HepG2 (cell line): ENCODE results near the gene VTN. TPM values are rescaled to one million over a fixed set of nuclear protein-coding genes. Genes with fewer than 3 reads are reported as not detected.

Source experiments
- ATAC-seq: fragments of 200-7000 bp; cut with Tn5 transposase; 3 replicates; pipeline ENCODE4 v1.9.1; 2020; ENCODE audit warnings: mild to moderate bottlenecking, moderate library complexity
- BruUV-seq: library from RNA; stranded (reverse); fragments of 400-500 nt; replicated peaks from 2 replicates; lab custom pipeline; 2021; lab: Mats Ljungman, UMichigan
- CTCF ChIA-PET: fragments of 300-600 bp; formaldehyde crosslinking; extraction: SDS; loops from one replicate; lab custom pipeline; 2021; ENCODE audit warnings: low total read pairs, inconsistent platforms, low intra/inter-chr PET ratio; lab: Yijun Ruan, JAX
- POLR2A ChIA-PET: fragments of 350-600 bp; sonication (Branson Sonifier 250); formaldehyde crosslinking; loops from one replicate; lab custom pipeline; 2020; ENCODE audit warnings: antibody characterized with exemption, inconsistent platforms; lab: Yijun Ruan, JAX
- DNase-seq: peaks from one replicate; pipeline ENCODE4 v3.0.0-alpha.2; 2015; ENCODE audit warnings: low spot score
- FAIRE-seq: peaks from 3 replicates; lab custom pipeline; 2011; peaks lifted over from hg19 to GRCh38; lab: Jason Lieb, UNC
- H2AFZ ChIP-seq: one replicate; pipeline ENCODE4 v1.6.1; 2011; ENCODE audit warnings: low read length, inconsistent platforms
- H3K27ac ChIP-seq: fragments of 300-600 bp; 3 replicates; pipeline ENCODE4 v1.8.0; 2011; ENCODE audit warnings: mixed run types, mild to moderate bottlenecking, mixed read lengths, low read length, inconsistent platforms; ENCODE audit not compliant: insufficient read depth; ENCODE audit errors: extremely low read length
- H3K27me3 ChIP-seq, 2 experiments: fragments of 200-600 bp in 1 of 2; 2 replicates in 1 of 2; 3 replicates in 1 of 2; pipeline versions ENCODE4 v1.6.0 to v1.8.0; 2011; ENCODE audit warnings: low read length in 2 of 2, mild to moderate bottlenecking in 2 of 2, moderate library complexity in 2 of 2, inconsistent platforms in 1 of 2; ENCODE audit not compliant: insufficient read depth in 2 of 2, control insufficient read depth in 1 of 2
- H3K36me3 ChIP-seq, 2 experiments: fragments of 200-600 bp in 1 of 2; replicated peaks in 1 of 2; 2 replicates in 1 of 2; 3 replicates in 1 of 2; pipeline versions ENCODE4 v1.5.1 to v1.8.0; 2011; ENCODE audit warnings: low read length in 2 of 2, inconsistent platforms in 1 of 2; ENCODE audit not compliant: insufficient read depth in 2 of 2, control insufficient read depth in 1 of 2
- H3K4me1 ChIP-seq: 2 replicates; pipeline ENCODE4 v1.5.1; 2012; ENCODE audit warnings: low read length, inconsistent platforms; ENCODE audit not compliant: insufficient read depth
- H3K4me2 ChIP-seq: 2 replicates; pipeline ENCODE4 v1.6.0; 2011; ENCODE audit warnings: low read depth, low read length, inconsistent platforms
- H3K4me3 ChIP-seq, 3 experiments: fragments of 200-600 bp in 1 of 3; sonication (generic), shearing (Covaris generic) in 1 of 3; replicated peaks in 1 of 3; 2 replicates each; pipeline ENCODE4 v1.5.1; 2011 to 2016; ENCODE audit warnings: low read length in 3 of 3, inconsistent platforms in 2 of 3, low read depth in 2 of 3, mild to moderate bottlenecking in 2 of 3, control low read depth in 1 of 3, mixed read lengths in 1 of 3; ENCODE audit not compliant: insufficient read depth in 1 of 3
- H3K79me2 ChIP-seq: one replicate; pipeline ENCODE4 v1.6.1; 2011; ENCODE audit warnings: low read length, inconsistent platforms; ENCODE audit not compliant: insufficient read depth
- H3K9ac ChIP-seq: 2 replicates; pipeline ENCODE4 v1.6.0; 2011; ENCODE audit warnings: mild to moderate bottlenecking, low read depth, low read length, inconsistent platforms; ENCODE audit not compliant: insufficient read depth
- H3K9me3 ChIP-seq: 2 replicates; pipeline ENCODE4 v1.5.1; 2012; ENCODE audit warnings: mild to moderate bottlenecking, low read length
- H4K20me1 ChIP-seq: 2 replicates; pipeline ENCODE4 v1.6.0; 2011; ENCODE audit warnings: inconsistent platforms, mild to moderate bottlenecking, low read length, moderate library complexity; ENCODE audit not compliant: insufficient read depth
- CBX5 ChIP-seq: sonication (generic); formaldehyde crosslinking; IDR thresholded peaks from 2 replicates; pipeline ENCODE4 v1.4.0; 2020; ENCODE audit warnings: missing genetic modification reagents, borderline replicate concordance
- ELF1 ChIP-seq: sonication (generic); formaldehyde crosslinking; IDR thresholded peaks from 2 replicates; pipeline ENCODE4 v1.4.0; 2020; ENCODE audit warnings: missing genetic modification reagents
- IRF9 ChIP-seq: sonication (generic); formaldehyde crosslinking; IDR thresholded peaks from 2 replicates; pipeline ENCODE4 v1.8.0; 2022; ENCODE audit warnings: missing genetic modification reagents, mild to moderate bottlenecking, borderline replicate concordance
- KDM6A ChIP-seq: IDR thresholded peaks from 2 replicates; pipeline ENCODE4 v1.6.1; 2016; ENCODE audit warnings: low read depth
- MAFF ChIP-seq: IDR thresholded peaks from 2 replicates; pipeline ENCODE4 v1.6.1; 2011; ENCODE audit warnings: low read depth, low read length, improper control_type of control experiment
- MAFK ChIP-seq, 2 experiments: IDR thresholded peaks in 1 of 2; conservative IDR thresholded peaks in 1 of 2; 2 replicates each; pipeline ENCODE4 v1.6.1; 2011; ENCODE audit warnings: improper control_type of control experiment in 2 of 2, low read length in 2 of 2
- PTBP1 ChIP-seq: fragments of 200-400 bp; formaldehyde crosslinking; IDR thresholded peaks from 2 replicates; pipeline ENCODE4 v1.6.1; 2018; ENCODE audit warnings: low read length, low read depth; ENCODE audit not compliant: poor library complexity, severe bottlenecking
- SP5 ChIP-seq: IDR thresholded peaks from 2 replicates; pipeline ENCODE4 v1.6.1; 2016; ENCODE audit warnings: low read depth, borderline replicate concordance
- ZNF496 ChIP-seq: sonication (generic); formaldehyde crosslinking; IDR thresholded peaks from 2 replicates; pipeline ENCODE4 v1.8.1; 2023; ENCODE audit warnings: mild to moderate bottlenecking, moderate library complexity, missing genetic modification reagents; ENCODE audit not compliant: insufficient replicate concordance
- ZNF543 ChIP-seq: sonication (generic); formaldehyde crosslinking; IDR thresholded peaks from 2 replicates; pipeline ENCODE4 v1.4.0; 2020; ENCODE audit warnings: mild to moderate bottlenecking, missing genetic modification reagents
- ZNF546 ChIP-seq: sonication (generic); formaldehyde crosslinking; conservative IDR thresholded peaks from 2 replicates; pipeline ENCODE4 v1.8.1; 2023; ENCODE audit warnings: mild to moderate bottlenecking, missing genetic modification reagents
- ZNF839 ChIP-seq: sonication (generic); formaldehyde crosslinking; IDR thresholded peaks from 2 replicates; pipeline ENCODE4 v1.4.0; 2020; ENCODE audit warnings: missing genetic modification reagents, mild to moderate bottlenecking, borderline replicate concordance
- WGBS: methylation state at CpG from one replicate; pipeline ENCODE4 v1.1.6; 2017; ENCODE audit warnings: low lambda C conversion rate; 5-methylcytosine and 5-hydroxymethylcytosine counted together
- in situ Hi-C: cut with HindIII; loops from 2 replicates; pipeline ENCODE4 v1.10.0; 2017; ENCODE audit warnings: low pct_unique_long_range_greater_than_20kb; ENCODE audit not compliant: extremely low pct_ligation_motif_present
- intact Hi-C: fragments of 100-400 bp; cut with micrococcal nuclease; formaldehyde crosslinking; loops from one replicate; pipeline ENCODE4 v1.10.0; 2022; ENCODE audit not compliant: unreplicated experiment
- polyA plus RNA-seq, 8 experiments: library from polyadenylated mRNA; depleted of rRNA in 3 of 8; stranded (reverse) in 7 of 8; unstranded in 1 of 8; fragments of >200 nt; fragmentation: Illumina TruSeq in 4 of 8; extraction: Trizol in 4 of 8; gene quantifications; 2 replicates each; pipeline versions ENCODE4 v1.2.1 to v1.2.3, GENCODE V29; 2011 to 2016; ENCODE audit warnings: low read depth in 4 of 8, missing spikeins in 1 of 8, mixed read lengths in 1 of 8; ENCODE audit not compliant: insufficient read depth in 1 of 8
- total RNA-seq, 5 experiments: library from RNA; depleted of rRNA; stranded (reverse); fragments of >200 nt; fragmentation: Illumina TruSeq; extraction: Trizol; gene quantifications; 2 replicates each; pipeline ENCODE4 v1.2.3, GENCODE V29; 2016; ENCODE audit warnings: low read depth in 1 of 5

VTN gene
- total and polyA plus RNA-seq, 2 of the 13 experiments (the other 11 are each of a cell fraction or from before 2014, with no cell fraction given), result 108 to 131 TPM

GRCh38 chr17:28404461-28404811 is 34.3 kb upstream of the VTN start (continued):
- TF ChIP-seq PTBP1, result no peak
- 0 out of 2 replicates have a peak, but pooled peaks have one; percentile 11 for TF ChIP-seq CBX5 (CRISPR knock-in tag)
- no peak for TF ChIP-seq KDM6A (CRISPR knock-in tag)

GRCh38 chr17:28404007-28404406 is 33.9 kb upstream of the VTN start:
- no peak overlapping the region for H2AFZ ChIP-seq
- FAIRE-seq, result no peak
- no peaks in the 10 kb centered on the region for H3K9me3 ChIP-seq
- no TSS peak for BruUV-seq
- DNase-seq, result no peak
- ChIA-PET CTCF (no interaction called here), POLR2A (interaction anchor here (1.4 to 3.4 kb wide), 9 partner anchors 9 to 68 kb away, joined by 4 to 122 read pairs (median 20); partner anchors contain the start of genes IFT20, POLDIP2, SARM1 and SEBOX)
- no peak overlapping the region for H3K9ac ChIP-seq
- peaks cover 13% of the 10 kb centered on the region for H3K79me2 ChIP-seq
- 95% methylated on average over 2 of the region's 2 CpGs for WGBS
- no peak for TF ChIP-seq SP5 (CRISPR knock-in tag)
- peak; percentile 86 for TF ChIP-seq MAFF
- no peak for TF ChIP-seq ELF1
- no peak for TF ChIP-seq ZNF546 (CRISPR knock-in tag)
- no peak for TF ChIP-seq ZNF839
- no peak for TF ChIP-seq ZNF496 (CRISPR knock-in tag)
- no peak for TF ChIP-seq IRF9
- peak; percentile 82 to 92 for TF ChIP-seq MAFK (conservative IDR thresholded peaks at IDR 0.05 in 1 of 2, IDR thresholded peaks at IDR 0.05 in 1 of 2; ENCODE audit: low read length in 2 of 2)
- TF ChIP-seq ZNF543, result no peak
- no peak overlapping the region for H3K27ac ChIP-seq
- H3K4me1 ChIP-seq, result peaks cover 36% of the 10 kb centered on the region
- in situ Hi-C loops (no loop called here), intact Hi-C loops (no loop called here)
- no peaks in the 10 kb centered on the region for H4K20me1 ChIP-seq
- H3K27me3 ChIP-seq, result no peaks in the 10 kb centered on the region; a peak in 1 of 5 replicates
- no peak for ATAC-seq
- H3K4me2 ChIP-seq, result peak overlapping the region; percentile 97
- peaks cover 12 to 33% of the 10 kb centered on the region in 2 experiments for H3K36me3 ChIP-seq
- H3K4me3 ChIP-seq, result no peak overlapping the region; a peak in 1 of 6 replicates
